ENCODE measurements around the gene HES7.
"Not testable (repeated sequence)": the region's sequence is repeated elsewhere in the genome, so short reads cannot be mapped to it uniquely, and the experiment has no call there.

HES7 gene

DNA sequence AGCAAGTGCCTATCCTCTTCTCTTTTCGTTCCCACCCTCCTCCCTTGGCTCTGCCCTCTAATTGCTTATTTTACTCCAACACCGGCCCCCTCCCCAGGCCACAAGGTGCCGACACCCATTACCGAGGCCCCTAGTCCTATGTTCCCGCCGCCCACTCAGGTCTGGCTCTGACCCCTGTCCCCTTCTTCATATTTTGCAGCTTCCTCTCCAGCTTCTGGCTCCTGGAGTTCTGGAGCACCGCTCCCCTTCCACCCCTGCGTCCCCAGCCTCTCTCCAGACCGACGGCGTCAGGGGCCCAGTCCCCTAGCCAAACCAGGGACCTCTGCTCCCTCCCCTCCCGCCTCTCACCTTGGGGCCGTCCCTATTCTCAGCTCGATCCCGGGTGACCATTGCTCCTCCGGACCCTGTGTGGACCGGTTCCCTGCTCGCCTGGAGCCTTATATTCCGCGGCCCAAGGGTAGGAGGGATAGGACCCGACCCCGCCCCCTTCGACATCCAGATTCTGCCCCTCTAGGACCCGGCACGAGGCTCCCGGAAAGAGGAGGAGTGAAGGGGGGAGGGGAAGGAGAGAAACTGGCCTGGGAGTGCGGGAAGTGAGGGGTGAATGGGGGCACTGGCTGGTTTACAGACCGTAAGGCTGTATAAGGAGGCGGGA lies at the start of gene HES7:
TSS of gene HES7 (minus strand) at position 412 of the 655 bp plus-strand sequence. CDS start at position 390, 22 bp downstream.
- intact Hi-C loops (cut with DNase I) = loop anchor here (2.0 to 10.0 kb wide), 4 partner anchors 15 to 251 kb away; partner anchors contain the start of gene KRABD2
- peak in 1 of 10 donors; percentile 77 for DNase-seq

DNA sequence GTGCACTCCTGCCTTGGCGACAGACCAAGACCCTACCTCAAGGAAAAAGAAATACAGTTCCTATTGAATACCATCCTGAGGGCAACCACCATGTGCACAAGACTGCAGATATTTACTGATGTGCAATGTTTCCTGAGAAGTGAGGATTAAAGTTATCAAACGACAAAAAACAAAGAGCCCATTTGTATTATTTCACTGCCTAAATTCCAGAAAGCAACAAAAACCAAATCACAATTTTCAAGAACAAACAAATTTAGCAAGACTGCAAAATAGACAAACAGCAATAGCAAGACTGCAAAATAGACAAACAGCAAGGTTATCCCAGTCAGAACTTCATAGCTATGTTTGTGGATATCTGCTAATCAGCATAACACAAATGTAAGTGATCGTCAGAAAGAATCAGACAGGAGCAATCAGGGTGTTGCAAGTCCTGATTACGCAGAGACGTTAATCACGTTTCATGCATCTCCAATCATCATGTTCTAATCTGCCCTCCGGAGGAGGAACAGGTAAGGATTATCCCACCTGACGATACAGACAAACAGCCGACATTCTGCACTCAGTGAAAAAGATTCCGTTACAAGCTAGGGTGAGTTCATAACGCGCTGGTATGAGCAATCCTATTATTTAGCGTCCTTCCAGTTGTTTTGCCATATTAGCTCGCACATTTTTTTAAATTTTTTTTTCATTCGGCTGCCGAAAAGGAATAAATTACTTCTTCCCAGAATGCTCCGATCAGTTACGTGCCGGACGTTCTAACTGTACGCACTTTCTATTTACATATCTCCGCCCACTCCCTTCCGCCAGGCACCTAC lies 49.4 kb upstream of the HES7 start:
- DNase-seq = peak in 9 of 10 donors; percentile 62 to 96 (median 79)
- intact Hi-C loops (cut with DNase I) = loop anchor here (1.0 kb wide), 1 partner anchor 9 kb away; no protein-coding TSS in a partner anchor

DNA sequence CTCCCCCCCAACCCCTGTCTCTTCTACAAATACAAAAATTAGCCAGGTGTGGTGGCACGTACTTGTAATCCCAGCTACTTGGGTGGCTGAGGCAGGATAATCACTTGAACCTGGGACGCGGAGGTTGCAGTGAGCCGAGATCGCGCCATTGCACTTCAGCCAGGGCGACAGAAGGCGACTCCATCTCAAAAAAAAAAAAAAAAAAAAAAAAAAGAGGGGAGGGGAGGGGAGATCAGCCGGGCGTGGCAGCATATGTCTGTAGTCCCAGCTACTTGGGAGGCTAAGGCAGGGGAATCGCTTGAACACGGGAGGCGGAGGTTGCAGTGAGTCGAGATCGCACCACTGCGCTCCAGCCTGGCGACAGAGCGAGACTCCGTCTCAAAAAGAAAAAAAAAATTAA lies 46.3 kb upstream of the HES7 start:
- peak in 2 of 10 donors; percentile 22 to 32 for DNase-seq
- intact Hi-C loops (cut with DNase I) = not testable (repeated sequence)

DNA sequence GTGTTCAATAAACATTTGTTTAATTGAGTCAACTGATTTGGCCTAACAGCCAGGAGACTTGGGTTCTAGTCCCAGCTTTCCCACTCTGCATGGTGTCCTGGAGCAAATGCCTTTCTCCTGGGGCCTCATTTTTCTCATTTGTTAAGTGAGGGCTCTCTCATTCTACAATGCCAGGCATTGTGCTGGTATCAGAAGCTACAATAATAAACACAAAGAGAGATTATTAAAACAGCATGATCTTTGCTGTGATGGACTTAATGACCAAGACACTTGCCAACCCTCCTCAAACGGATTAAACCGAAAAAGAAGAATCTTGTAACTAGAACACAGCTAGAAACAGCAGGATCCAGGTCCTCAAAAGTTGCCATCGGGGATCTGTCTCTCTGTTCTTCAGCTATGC lies 43.6 kb upstream of the HES7 start:
- intact Hi-C loops (cut with DNase I) = no loop called here
- DNase-seq = peak in 2 of 10 donors; percentile 2 to 16

DNA sequence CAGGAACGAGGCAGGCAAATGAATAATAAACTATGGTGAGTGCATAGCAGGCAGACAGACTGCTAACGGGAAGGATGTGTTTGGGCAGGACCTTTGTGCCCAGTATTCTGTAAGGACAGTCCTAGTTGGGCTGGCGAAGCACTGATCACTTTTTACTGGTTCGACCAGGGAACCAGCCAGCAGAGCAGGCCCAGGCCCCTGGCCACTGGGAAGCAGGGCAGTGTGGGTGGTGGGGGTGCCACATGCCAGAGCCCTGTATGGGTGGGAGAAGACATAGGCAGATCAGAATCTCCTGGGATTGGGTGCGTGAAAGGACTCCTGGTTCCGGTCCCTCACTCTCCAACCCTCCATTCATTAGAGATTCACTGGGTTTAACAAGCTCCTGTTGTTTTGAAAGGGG lies 42.8 kb upstream of the HES7 start:
- DNase-seq = peak in 3 of 10 donors; percentile 8 to 62 (median 31)
- intact Hi-C loops (cut with DNase I) = no loop called here

- intact Hi-C loops (cut with DNase I) = loop anchor here (1.0 kb wide), 1 partner anchor 9 kb away; no protein-coding TSS in a partner anchor
- DNase-seq = peak in 3 of 10 donors; percentile 30 to 51 (median 47)
Observed at GRCh38 chr17:8164815-8165131, 40.9 kb upstream of the HES7 start.

GRCh38 chr17:8163978-8164814 lies 40.3 kb upstream of the HES7 start:
- peak in 8 of 10 donors; percentile 69 to 96 (median 78) for DNase-seq
- intact Hi-C loops (cut with DNase I) = loop anchor here (1.0 to 2.0 kb wide), 2 partner anchors 9 to 23 kb away; no protein-coding TSS in a partner anchor

DNA sequence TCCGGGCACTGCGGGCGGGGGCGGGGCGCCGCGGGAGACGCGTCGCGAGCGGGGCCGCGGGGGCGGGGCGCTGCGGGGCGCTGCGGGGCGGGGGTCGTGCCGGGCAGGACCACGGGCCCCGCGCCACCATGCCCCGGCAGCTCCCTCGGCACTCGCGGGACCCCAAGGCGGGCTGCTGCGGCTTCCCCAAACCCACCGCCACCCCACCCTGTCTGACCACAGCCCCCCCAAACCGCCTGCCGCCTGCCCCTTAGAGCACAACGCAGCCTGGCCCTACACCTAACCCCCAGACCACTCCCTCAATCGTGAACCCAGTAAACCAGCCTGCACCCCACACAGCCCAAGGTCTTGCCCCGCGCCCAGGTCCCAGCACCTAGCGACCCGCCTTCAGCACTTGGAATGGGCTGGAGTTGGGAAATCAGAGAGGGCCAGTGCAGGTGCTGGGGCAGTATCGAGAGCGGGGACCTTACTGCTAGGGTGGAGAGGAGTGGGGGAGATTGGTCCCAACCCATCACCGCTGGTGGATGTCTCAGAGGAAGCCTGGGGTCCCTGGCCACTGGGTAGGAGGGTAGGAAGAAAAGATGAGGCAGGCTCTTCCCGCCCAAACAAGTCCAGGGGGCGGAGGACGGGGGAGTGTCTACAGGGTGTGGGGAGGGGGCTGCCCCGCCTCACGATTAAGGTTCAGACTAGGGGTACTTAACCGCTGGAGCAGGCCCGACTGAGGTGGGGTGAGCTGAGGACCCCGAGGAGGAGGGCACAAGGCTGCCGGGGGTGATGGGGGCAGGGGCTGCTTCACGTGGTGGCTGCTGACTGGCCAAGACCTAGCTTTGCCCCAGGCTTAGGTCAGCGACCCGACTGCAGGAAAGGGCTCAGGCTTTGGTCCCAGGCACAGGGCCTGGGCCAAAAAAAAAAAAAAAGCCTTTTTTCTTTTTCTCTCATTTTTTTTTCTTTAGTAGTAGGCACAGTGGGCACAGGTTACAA lies 39.4 kb upstream of the HES7 start:
- DNase-seq = peak in 4 of 10 donors; percentile 24 to 75 (median 70)
- intact Hi-C loops (cut with DNase I) = loop anchor here (2.0 kb wide), 1 partner anchor 24 kb away; no protein-coding TSS in a partner anchor

DNA sequence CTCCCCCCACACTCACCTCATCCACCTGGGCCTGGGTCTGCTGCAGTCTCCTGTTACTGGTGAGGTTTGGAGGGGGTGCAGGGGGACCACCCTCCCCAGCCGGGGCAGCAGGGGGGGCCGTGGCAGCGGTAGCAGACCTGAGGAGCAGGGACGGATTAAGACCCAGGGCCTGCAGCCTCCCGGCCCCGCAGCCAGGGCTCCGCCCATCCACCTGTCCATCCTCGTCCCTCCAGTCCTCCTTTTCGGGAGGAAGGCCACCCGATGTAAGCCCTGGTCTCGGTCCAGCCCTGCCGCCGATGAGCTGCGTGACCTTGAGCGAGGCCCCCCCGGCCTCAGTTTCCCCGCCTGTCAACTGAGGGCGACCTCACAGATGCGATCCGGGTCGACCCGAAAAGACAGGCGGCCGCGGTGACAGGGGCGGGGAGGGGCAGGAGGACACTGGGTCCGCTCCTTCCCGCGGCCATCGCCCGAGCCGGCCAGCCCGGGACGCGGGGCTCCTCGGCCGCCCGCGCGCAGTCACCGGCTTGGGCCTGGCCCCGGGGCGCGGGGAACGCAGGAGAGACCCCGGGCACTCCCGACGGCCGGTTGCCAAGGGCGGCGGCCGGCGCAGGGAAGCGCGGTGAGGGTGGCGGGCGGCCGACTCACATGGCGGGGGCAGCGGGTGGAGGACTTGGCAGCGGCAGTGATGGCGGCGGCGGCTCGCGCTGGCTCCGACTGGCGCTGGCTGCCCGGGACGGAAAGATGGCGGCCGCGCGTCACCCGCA lies 38.5 kb upstream of the HES7 start, which contains the start of gene VAMP2:
TSS of gene VAMP2 (minus strand) at position 716 of the 764 bp plus-strand sequence. CDS start at position 647, 69 bp downstream.
- peak; percentile 66 to 97 (median 82) for DNase-seq
- intact Hi-C loops (cut with DNase I) = loop anchor here (2.0 kb wide), 1 partner anchor 24 kb away; no protein-coding TSS in a partner anchor

GRCh38 chr17:8161289-8162232 lies 37.7 kb upstream of the HES7 start:
- DNase-seq = peak in 3 of 10 donors; percentile 63 to 78 (median 75)
- intact Hi-C loops (cut with DNase I) = loop anchor here (2.0 kb wide), 1 partner anchor 25 kb away; no protein-coding TSS in a partner anchor

DNA sequence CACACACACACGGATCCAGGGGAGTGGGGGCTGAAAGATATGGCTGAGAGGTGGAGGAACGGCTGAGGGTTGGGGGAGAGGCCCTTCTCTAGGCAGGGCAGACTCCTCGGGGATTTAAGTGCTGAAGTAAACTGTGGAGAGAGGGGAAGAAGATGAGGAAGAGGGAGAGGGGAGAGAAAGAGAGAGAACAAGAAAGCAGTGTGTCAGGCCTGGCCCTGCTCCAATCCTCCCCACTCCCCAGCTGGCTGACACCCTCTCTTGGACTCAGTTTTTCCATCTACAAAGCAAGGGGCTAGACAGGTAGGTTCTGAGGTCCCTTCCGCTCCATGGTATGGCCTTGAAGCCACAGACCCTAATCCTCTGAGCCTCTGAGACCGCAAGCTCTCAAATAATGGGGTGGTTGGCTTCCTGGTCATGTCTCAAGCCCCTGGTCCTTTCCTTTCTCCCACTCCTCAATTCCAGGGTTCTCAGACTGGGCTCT lies 36.9 kb upstream of the HES7 start:
- DNase-seq = peak in 3 of 10 donors; percentile 25 to 46 (median 27)
- intact Hi-C loops (cut with DNase I) = no loop called here

GRCh38 chr17:8160224-8160577 lies 36.3 kb upstream of the HES7 start:
- intact Hi-C loops (cut with DNase I) = no loop called here
- peak in 2 of 10 donors; percentile 3 to 8 for DNase-seq

- intact Hi-C loops (cut with DNase I) = loop anchor here (5.0 kb wide), 1 partner anchor 37 kb away; the partner anchor contains the start of gene HES7
- DNase-seq = peak in 3 of 10 donors; percentile 28 to 47 (median 29)
Observed at GRCh38 chr17:8159459-8160223, 35.7 kb upstream of the HES7 start.

DNA sequence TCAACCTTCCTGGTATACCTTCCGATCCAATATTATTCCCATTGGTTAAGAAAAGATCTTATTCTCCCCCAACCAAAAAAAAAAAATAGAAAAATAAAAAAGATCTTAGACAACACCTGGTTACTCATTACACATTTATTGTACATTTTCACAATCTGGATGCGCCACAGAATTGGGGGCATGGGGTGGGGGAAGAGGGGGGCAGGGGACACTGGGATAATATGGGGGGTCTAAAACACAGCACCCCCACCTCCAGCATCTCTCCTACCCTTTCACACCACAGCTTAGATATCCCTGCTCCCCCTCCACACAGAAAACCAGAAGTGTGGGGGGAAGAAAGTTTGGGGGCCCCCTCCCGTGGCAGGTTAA lies 35.1 kb upstream of the HES7 start:
- no peak for DNase-seq
- intact Hi-C loops (cut with DNase I) = loop anchor here (5.0 kb wide), 1 partner anchor 37 kb away; the partner anchor contains the start of gene HES7

DNA sequence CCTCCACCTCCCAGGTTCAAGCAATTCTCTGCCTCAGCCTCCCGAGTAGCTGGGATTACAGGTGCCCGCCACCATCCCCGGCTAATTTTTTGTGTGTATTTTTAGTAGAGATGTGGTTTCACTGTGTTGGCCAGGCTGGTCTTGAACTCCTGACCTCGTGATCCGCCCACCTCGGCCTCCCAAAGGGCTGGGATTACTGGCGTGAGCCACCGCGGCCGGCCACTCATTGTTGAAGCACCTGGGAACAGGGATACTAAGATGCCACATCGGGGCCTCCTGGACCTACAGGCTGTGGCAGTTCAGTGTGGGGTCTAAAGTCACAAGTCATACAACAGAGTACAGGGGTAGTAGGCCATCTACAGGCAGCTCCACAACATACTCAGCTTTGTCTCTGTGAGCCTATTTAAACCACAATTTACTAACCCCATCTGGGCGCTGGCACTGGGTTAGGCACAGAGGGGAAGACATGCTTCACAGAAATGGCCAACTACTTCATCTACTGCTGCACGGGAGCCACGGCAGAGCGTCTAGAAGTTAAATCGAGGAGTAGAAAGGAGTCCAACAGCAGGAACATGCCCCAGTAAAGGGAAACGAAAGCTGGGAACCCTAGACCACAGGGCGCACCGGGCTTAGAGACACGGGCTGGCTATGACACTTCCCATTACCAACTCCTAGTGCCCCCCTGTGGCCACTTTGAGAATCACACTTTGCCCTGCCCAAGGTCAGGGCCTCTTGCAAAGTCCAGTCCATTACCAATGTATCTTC lies 34.5 kb upstream of the HES7 start:
- intact Hi-C loops (cut with DNase I) = loop anchor here (5.0 kb wide), 1 partner anchor 36 kb away; the partner anchor contains the start of gene HES7
- peak; percentile 79 to 98 (median 93) for DNase-seq
